ENCODE results near the gene KCNK5. TPM values are rescaled to one million over a fixed set of nuclear protein-coding genes. Genes with fewer than 3 reads are reported as not detected.

The KCNK5 gene
- polyA plus RNA-seq, 2 of the 4 experiments (the other 2 are of a cell fraction): 1.5 to 2.3 TPM

GRCh38 chr6:39167321-39167720, 62.0 kb downstream of the KCNK5 start:
- WGBS (ENCODE audit: missing lambda C conversion rate): 90% methylated on average over 5 of the region's 5 CpGs
- H3K4me2 ChIP-seq: no peak overlapping the region
- peaks cover 9% of the 10 kb centered on the region; the same call in 2 of the 3 replicates for H3K4me1 ChIP-seq
- H3K9me3 ChIP-seq: peaks cover 13% of the 10 kb centered on the region; the same call in 2 of the 3 replicates
- TF ChIP-seq ATOH8 (CRISPR knock-in tag; IDR thresholded peaks at IDR 0.05; ENCODE audit: low read depth) (no peak), MYC (IDR thresholded peaks at IDR 0.05; ENCODE audit: borderline replicate concordance, low read length) (no peak), PBX3 (IDR thresholded peaks at IDR 0.05) (no peak), PHF8 (IDR thresholded peaks at IDR 0.05; ENCODE audit: borderline replicate concordance, low read depth) (no peak), TP53 (CRISPR knock-in tag; IDR thresholded peaks at IDR 0.05) (no peak), FOXS1 (CRISPR knock-in tag; IDR thresholded peaks at IDR 0.05) (no peak), CBX2 (IDR thresholded peaks at IDR 0.05; ENCODE audit: borderline replicate concordance, low read depth) (no peak), RARB (CRISPR knock-in tag; IDR thresholded peaks at IDR 0.05) (no peak)
- CTCF ChIA-PET: interaction anchor here (0.8 to 9.5 kb wide), 9 partner anchors 10 to 144 kb away, joined by 3 to 171 read pairs (median 10); partner anchors contain the start of gene KCNK17
- DNase-seq (ENCODE audit: low read depth in 1 of 2, low spot score in 1 of 2): no peak
- no peak for FAIRE-seq
- H3K27ac ChIP-seq: no peak overlapping the region
- H3K4me3 ChIP-seq: no peak overlapping the region
- POLR2A ChIA-PET: no interaction called here
- ATAC-seq: peak in 1 of 2 experiments; percentile 12; a peak in 1 of 6 replicates

- no peak overlapping the region for H3K27ac ChIP-seq
- FAIRE-seq (no peak), DNase-seq (ENCODE audit: low read depth in 1 of 2, low spot score in 1 of 2) (no peak), ATAC-seq (no peak)
- H3K4me2 ChIP-seq: 0 out of 3 replicates have a peak overlapping the region, but pooled peaks have one; percentile 41
- ChIA-PET POLR2A (no interaction called here), CTCF (interaction anchor here (0.7 to 9.5 kb wide), 15 partner anchors 10 to 177 kb away, joined by 3 to 171 read pairs (median 5); partner anchors contain the start of gene KCNK17)
- H3K4me1 ChIP-seq: peaks cover 9% of the 10 kb centered on the region; the same call in 2 of the 3 replicates
- peaks cover 9% of the 10 kb centered on the region; the same call in 2 of the 3 replicates for H3K9me3 ChIP-seq
- no peak for TF ChIP-seq PHF8 (IDR thresholded peaks at IDR 0.05; ENCODE audit: borderline replicate concordance, low read depth)
- TF ChIP-seq EP300 (IDR thresholded peaks at IDR 0.05): no peak
- no peak; the same call in 1 of the 2 replicates for TF ChIP-seq E2F6 (IDR thresholded peaks at IDR 0.05; ENCODE audit: borderline replicate concordance, low read depth)
- TF ChIP-seq FOXS1 (CRISPR knock-in tag; IDR thresholded peaks at IDR 0.05): no peak
- TF ChIP-seq ZNF302 (CRISPR knock-in tag; IDR thresholded peaks at IDR 0.05): no peak
- no peak for TF ChIP-seq ZSCAN20 (CRISPR knock-in tag; IDR thresholded peaks at IDR 0.05)
- no peak for TF ChIP-seq NFE2L2 (conservative IDR thresholded peaks at IDR 0.05; ENCODE audit: low read length)
- TF ChIP-seq MYC (IDR thresholded peaks at IDR 0.05; ENCODE audit: borderline replicate concordance, low read length): no peak
- TF ChIP-seq GATA3 (IDR thresholded peaks at IDR 0.05; ENCODE audit: borderline replicate concordance): no peak
- TF ChIP-seq, protein P1, sequence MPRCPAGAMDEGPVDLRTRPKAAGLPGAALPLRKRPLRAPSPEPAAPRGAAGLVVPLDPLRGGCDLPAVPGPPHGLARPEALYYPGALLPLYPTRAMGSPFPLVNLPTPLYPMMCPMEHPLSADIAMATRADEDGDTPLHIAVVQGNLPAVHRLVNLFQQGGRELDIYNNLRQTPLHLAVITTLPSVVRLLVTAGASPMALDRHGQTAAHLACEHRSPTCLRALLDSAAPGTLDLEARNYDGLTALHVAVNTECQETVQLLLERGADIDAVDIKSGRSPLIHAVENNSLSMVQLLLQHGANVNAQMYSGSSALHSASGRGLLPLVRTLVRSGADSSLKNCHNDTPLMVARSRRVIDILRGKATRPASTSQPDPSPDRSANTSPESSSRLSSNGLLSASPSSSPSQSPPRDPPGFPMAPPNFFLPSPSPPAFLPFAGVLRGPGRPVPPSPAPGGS (IDR thresholded peaks at IDR 0.05): no peak
- TF ChIP-seq ZC3H11A (IDR thresholded peaks at IDR 0.05): no peak
- no peak overlapping the region for H3K4me3 ChIP-seq
- 56% methylated on average over 5 of the region's 5 CpGs for WGBS (ENCODE audit: missing lambda C conversion rate)
Measured at GRCh38 chr6:39166912-39167290, 62.4 kb downstream of the KCNK5 start.

DNA sequence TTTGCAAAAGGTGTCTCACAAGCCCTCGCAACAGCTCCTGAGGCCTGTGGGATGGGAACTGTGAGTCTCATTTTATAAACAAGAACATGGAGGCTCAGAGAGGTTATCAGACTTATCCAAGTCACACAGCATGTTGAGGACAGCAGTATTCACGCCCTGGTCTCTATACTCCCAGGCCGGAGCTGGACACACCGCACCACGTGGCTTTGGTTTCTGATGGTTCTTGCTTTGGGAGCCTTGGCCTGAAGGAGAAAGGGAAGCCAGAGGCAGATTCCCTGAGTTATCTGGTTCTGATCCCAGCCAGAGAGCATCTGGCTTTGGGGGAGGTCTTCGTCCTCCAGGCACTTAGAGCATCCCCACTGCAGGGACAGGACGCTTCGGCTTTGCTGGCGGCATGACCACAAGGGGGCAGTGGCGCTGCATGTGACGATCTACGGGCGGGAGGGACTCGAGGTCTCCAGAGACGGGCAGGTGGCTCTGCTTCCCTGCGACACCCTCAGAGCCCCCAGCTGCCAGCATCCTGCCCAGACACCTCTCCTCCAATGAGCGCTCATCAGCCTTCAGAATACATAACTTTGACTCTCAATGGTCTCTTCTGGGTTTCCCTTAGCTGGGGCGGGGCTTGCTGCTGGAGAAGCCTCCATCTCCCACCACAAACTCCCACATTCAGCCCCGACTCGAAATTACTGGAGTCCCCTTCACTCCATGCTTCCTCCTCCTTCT, 62.9 kb downstream of the KCNK5 start:
- Histone ChIP-seq H3K27ac (no peak overlapping the region), H3K4me1 (peaks cover 9% of the 10 kb centered on the region; the same call in 2 of the 3 replicates), H3K9me3 (0 out of 3 replicates have a peak, but pooled peaks cover 4% of the 10 kb centered on the region), H3K4me2 (peak overlapping the region; percentile 41; the same call in 2 of the 3 replicates), H3K4me3 (no peak overlapping the region)
- ChIA-PET POLR2A (no interaction called here), CTCF (interaction anchor here (0.7 to 9.5 kb wide), 18 partner anchors 9 to 294 kb away, joined by 3 to 171 read pairs (median 5); partner anchors contain the start of gene KCNK17)
- DNase-seq (ENCODE audit: low read depth in 1 of 2, low spot score in 1 of 2) (peak; percentile 61 to 68), ATAC-seq (peak; percentile 93 to 98), FAIRE-seq (no peak)
- WGBS (ENCODE audit: missing lambda C conversion rate): 30% methylated on average over 14 of the region's 20 CpGs
- TF ChIP-seq ZFP36 (IDR thresholded peaks at IDR 0.05; ENCODE audit: borderline replicate concordance, partially characterized antibody): no peak
- no peak for TF ChIP-seq ZSCAN20 (CRISPR knock-in tag; IDR thresholded peaks at IDR 0.05)
- no peak for TF ChIP-seq CBX8 (IDR thresholded peaks at IDR 0.05)
- TF ChIP-seq MYC (IDR thresholded peaks at IDR 0.05; ENCODE audit: borderline replicate concordance, low read length): no peak
- TF ChIP-seq GATA3 (IDR thresholded peaks at IDR 0.05; ENCODE audit: borderline replicate concordance): no peak
- TF ChIP-seq NR3C1 (IDR thresholded peaks at IDR 0.05): no peak
- TF ChIP-seq PHF8 (IDR thresholded peaks at IDR 0.05; ENCODE audit: borderline replicate concordance, low read depth): no peak
- peak; percentile 73 for TF ChIP-seq CTCF (IDR thresholded peaks at IDR 0.05)
- peak; percentile 77 for TF ChIP-seq E2F6 (IDR thresholded peaks at IDR 0.05; ENCODE audit: borderline replicate concordance, low read depth)
- peak; percentile 88 to 94 for TF ChIP-seq RAD21 (conservative IDR thresholded peaks at IDR 0.05 in 1 of 2, IDR thresholded peaks at IDR 0.05 in 1 of 2)
- TF ChIP-seq, protein P2, sequence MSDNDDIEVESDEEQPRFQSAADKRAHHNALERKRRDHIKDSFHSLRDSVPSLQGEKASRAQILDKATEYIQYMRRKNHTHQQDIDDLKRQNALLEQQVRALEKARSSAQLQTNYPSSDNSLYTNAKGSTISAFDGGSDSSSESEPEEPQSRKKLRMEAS (IDR thresholded peaks at IDR 0.05): peak; percentile 70; the same call in 1 of the 2 replicates
- TF ChIP-seq SREBF2 (IDR thresholded peaks at IDR 0.05): no peak
- no peak for TF ChIP-seq RARB (CRISPR knock-in tag; IDR thresholded peaks at IDR 0.05)
- TF ChIP-seq POLR2A (IDR thresholded peaks at IDR 0.05; ENCODE audit: low read length): no peak
- TF ChIP-seq ZNF302 (CRISPR knock-in tag; IDR thresholded peaks at IDR 0.05): no peak
- no peak for TF ChIP-seq EP300 (IDR thresholded peaks at IDR 0.05)
